ENCODE measurements around the gene LRRC63.
"Not testable (repeated sequence)": the region's sequence is repeated elsewhere in the genome, so short reads cannot be mapped to it uniquely, and the experiment has no call there.

The LRRC63 gene

GRCh38 chr13:46179969-46180763 is 31.6 kb upstream of the LRRC63 start:
- in situ Hi-C loops (cut with MboI; ENCODE audit: low sequenced_read_pairs) = no loop called here

DNA sequence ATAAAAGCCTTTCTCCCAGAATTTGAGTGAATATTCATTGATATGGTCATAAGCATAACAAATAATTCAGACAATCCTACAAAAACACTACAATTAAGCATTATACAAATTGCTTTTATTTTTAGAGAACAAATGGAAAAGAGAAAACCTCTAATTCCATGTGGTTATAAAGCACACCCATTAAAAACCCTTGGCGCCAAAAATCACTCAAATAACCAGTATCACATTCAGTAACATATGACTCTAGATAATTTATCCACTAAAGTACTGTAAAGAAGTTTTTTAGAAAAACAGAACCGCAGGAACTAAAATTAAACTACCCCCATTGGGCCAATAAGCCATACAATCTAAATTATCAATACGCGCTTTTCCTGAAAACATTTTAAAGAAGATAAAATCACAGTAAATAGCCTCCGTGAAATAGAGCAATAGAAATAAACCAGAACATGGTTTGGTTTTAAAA is 30.3 kb upstream of the LRRC63 start:
- in situ Hi-C loops (cut with MboI; ENCODE audit: low sequenced_read_pairs) = no loop called here

DNA sequence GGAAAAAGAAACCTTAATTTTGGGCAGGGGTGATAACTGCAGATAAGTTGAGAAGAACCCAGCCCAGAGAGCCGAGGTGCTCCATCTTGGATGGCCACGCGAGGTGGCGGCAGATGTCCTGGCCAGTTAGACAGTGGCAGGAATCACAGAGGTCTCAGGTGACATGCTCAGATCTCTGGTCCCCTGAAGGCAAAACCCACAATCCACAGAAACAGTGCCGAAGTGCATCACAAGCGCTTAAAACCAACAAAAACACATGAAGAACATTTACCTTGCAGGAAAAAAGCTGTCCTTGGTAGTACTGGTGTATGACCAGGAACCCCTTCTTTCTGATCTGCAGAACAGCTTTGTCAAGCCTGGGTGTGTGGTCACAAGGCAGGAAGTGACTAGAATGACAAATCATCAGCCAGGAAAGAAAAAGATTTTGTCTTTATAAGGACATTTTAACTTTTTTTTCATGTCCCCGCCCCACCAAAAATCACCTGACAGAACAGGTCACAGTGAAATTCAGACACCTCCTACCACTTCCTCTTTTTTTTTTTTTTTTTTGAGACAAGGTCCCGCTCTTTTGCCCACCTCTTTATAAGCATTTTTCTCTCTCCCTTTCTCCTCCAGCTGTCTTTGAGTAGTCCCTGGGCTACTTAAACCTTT is 29.8 kb upstream of the LRRC63 start, which contains the start of gene LCP1:
Gene LCP1 (minus strand): TSS at position 338 of the 651 bp plus-strand sequence. CDS start 22,515 bp downstream, outside the sequence.
- in situ Hi-C loops (cut with MboI; ENCODE audit: low sequenced_read_pairs) = no loop called here

- in situ Hi-C loops (cut with MboI; ENCODE audit: low sequenced_read_pairs) = no loop called here
Measured at GRCh38 chr13:46182491-46182877, 29.2 kb upstream of the LRRC63 start.

DNA sequence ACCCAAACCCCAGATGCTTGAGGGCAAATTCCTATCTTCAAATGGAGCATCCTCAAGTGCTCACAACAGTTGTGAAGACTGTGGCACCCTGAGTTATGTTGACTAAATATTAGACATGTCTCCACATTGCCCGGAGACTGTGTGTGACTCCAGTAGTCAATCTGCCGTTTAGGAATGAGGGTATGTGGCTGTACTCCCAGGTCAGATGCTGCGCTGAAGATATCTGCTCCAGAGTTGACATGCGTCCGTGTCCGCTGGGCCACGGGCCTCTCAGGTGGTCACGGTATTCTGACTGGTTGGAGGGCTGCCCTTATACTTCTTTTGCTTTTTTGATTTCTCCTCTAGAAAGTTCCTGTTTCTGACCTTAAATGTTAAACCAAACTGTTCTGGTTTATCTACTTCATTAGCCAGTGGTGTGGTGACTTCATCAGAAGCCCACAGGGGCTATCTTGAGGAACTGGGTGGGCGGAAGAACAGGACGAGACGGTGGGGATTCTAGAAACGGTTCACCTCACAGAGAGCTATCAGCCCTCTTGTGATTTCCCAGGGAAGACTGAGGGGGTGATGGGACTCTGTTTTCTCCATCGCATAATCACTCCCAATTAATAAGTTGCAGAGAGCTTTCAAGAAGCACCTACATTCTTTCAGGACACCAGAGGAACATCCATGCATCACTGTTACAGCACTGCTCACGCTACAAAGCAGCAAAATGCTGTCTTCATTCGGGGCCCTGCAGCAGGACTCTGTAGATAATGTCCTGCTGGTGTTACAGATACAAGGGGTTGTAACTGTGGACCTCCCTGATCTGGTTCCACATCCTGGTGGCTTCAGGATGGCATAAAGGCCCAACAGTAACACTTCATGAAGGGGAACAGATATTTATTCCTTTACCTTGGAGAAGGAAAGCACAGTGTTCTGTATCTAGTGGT is 28.4 kb upstream of the LRRC63 start:
- in situ Hi-C loops (cut with MboI; ENCODE audit: low sequenced_read_pairs) = no loop called here

DNA sequence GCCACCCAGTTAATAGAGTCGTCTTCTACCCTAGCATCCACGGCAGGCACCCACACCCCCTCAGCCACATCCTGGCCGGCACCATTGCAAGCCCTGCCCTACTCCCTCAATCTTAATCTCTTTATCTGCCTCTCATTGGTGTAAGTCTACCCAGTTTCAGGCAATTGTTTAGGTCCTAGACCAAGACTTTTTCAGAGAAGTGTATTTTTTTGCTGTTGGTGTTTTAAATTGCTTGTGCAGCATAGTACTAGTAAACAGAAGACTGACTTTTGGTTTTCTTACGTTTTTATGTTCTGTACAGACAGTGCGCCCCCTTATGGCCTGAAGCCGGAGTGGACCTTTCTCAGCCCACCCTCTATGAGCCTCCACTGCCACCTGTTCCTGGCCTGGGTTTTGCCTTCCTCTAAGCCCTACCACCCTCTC is 27.4 kb upstream of the LRRC63 start:
- in situ Hi-C loops (cut with MboI; ENCODE audit: low sequenced_read_pairs) = no loop called here

- in situ Hi-C loops (cut with MboI; ENCODE audit: low sequenced_read_pairs) = no loop called here
Measured at GRCh38 chr13:46185634-46186033, 26.1 kb upstream of the LRRC63 start.

GRCh38 chr13:46192412-46192811 is 19.3 kb upstream of the LRRC63 start:
- in situ Hi-C loops (cut with MboI; ENCODE audit: low sequenced_read_pairs) = no loop called here

- in situ Hi-C loops (cut with MboI; ENCODE audit: low sequenced_read_pairs) = no loop called here
Measured at GRCh38 chr13:46195016-46195415, 16.7 kb upstream of the LRRC63 start.

- in situ Hi-C loops (cut with MboI; ENCODE audit: low sequenced_read_pairs) = no loop called here
Measured at GRCh38 chr13:46197299-46198048, 14.3 kb upstream of the LRRC63 start.

- in situ Hi-C loops (cut with MboI; ENCODE audit: low sequenced_read_pairs) = no loop called here
Measured at GRCh38 chr13:46198696-46199193, 13.0 kb upstream of the LRRC63 start.

DNA sequence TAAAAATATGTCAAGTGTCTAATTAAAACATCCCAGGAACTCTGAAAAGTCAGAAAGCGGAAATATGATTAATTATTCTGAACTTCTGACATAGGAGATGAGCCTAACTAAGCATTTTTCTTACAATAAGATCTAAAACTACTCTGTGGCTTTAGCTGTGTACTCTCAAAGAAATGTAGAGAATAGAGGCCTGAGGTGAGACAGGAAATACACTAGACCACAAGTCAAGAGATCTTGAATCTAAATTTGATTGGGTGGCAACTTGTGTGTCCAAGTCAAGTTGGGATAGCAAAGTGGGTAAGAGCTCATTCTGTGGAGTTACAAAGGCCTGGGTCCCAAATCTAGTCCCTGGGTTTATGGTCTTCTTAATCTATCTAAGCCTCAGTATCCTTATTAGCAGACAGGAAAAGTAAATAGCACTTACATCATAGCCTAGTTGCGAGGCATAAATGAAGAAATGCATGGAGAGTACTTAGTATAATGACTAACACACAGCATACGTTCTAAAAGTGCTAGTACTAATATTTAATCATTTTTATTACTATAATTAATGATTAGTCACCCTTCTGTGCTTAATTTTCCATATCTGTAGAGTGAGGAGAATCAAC is 9.4 kb upstream of the LRRC63 start:
- in situ Hi-C loops (cut with MboI; ENCODE audit: low sequenced_read_pairs) = no loop called here

GRCh38 chr13:46202966-46203365 is 8.8 kb upstream of the LRRC63 start:
- in situ Hi-C loops (cut with MboI; ENCODE audit: low sequenced_read_pairs) = no loop called here

DNA sequence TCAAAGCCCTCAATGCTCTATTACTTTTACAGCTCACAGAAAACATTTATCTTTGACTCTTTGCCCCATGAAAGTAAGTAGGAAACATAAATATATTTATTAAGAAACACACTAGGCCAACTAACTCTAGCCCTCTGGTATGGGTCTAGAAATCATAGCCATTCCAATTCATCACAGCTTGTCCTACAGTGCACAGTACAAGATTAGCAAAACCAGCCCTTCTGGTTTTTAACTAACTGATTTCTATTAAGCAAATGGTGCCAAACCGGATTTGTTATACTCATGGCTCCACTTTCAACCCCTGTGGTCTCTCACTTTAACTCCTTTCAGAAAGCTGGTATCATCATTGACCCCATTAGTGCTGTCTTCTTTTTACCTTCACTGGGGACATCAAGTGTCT is 5.6 kb upstream of the LRRC63 start:
- in situ Hi-C loops (cut with MboI; ENCODE audit: low sequenced_read_pairs) = no loop called here

DNA sequence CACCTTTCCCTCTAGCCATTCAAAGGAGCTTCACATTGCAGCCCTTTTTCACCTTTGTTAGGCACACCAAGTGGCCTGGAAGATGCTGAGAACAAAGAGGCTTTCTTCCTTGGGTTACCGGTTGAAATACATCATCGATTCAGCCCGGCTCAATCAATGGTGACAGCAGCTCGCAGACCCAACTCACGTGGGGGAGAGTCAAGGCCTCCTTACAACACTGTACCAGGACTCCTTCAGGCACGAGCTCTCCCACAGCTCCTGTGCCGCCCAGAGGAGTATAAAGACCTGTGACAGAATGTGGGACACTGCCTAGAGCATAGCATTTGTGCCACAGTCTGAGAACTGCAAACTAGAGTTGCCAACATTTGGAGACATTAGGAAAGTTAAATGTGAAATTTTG is 3.9 kb upstream of the LRRC63 start:
- in situ Hi-C loops (cut with MboI; ENCODE audit: low sequenced_read_pairs) = no loop called here

- in situ Hi-C loops (cut with MboI; ENCODE audit: low sequenced_read_pairs) = no loop called here
Measured at GRCh38 chr13:46210362-46211083, 1.2 kb upstream of the LRRC63 start.

DNA sequence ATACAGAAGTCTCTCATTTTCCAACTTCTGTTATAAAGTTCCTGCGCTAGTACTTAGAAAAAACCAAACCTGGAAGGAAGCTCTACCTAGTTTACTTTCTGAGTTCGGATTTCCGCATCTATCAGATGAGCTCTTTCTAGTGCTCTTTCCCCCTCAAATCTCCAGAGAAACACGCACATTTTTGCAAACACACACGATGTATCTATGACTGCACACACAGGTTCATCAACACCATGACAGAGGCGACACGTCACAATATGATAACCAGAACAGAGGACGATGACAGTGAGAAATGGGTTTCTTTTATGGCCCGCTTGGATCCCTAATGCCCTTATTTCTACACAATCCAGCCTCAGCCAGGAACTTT is 629 bp upstream of the LRRC63 start:
- in situ Hi-C loops (cut with MboI; ENCODE audit: low sequenced_read_pairs) = no loop called here

DNA sequence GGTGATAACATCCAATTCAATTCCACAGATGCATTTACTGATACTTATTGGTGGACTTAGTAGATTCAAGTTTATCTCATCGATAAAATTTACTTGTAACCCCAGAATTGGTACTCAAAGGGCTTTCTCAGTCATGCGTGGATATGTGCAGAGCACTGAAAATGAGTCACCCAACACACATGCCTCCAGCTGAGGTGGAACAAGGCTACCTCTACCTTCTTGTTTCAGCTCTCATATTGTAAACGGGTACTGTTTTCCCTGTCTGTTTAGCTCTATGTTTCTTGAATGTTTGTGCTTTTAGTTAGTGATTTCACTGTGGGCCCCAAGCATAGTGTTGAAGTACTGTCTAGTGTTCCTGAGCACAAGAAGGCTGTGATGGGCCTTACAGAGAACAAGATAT is 1.5 kb downstream of the LRRC63 start:
- in situ Hi-C loops (cut with MboI; ENCODE audit: low sequenced_read_pairs) = no loop called here

- in situ Hi-C loops (cut with MboI; ENCODE audit: low sequenced_read_pairs) = not testable (repeated sequence)
Measured at GRCh38 chr13:46214741-46215140, 3.0 kb downstream of the LRRC63 start.

All from HL-60/S4 treated with retinoic acid at 250 ng/mL for 4 days and 3 days (cell line).